SK-N-SH treated with all-trans-retinoic acid at 6 μM for 48 hours (cell line): Measurements from ENCODE around the gene INCENP.

Source experiments
- OSR1 ChIP-seq: fragments of 250-450 bp; sonication (Bioruptor Pico); IDR thresholded peaks from 2 replicates; pipeline ENCODE4 v1.8.0; 2022; ENCODE audit warnings: moderate library complexity, mild to moderate bottlenecking, inconsistent platforms
- RARB ChIP-seq: fragments of 250-450 bp; sonication (Bioruptor Pico); IDR thresholded peaks from 2 replicates; pipeline ENCODE4 v1.8.0; 2021; ENCODE audit warnings: mild to moderate bottlenecking, moderate library complexity
- TSHZ2 ChIP-seq: fragments of 250-450 bp; sonication (Bioruptor Pico); IDR thresholded peaks from 2 replicates; pipeline ENCODE4 v1.5.0; 2020; ENCODE audit warnings: mild to moderate bottlenecking, moderate library complexity
- ZC3H10 ChIP-seq: fragments of 250-450 bp; sonication (Bioruptor Pico); IDR thresholded peaks from 2 replicates; pipeline ENCODE4 v1.5.1; 2021; ENCODE audit warnings: mild to moderate bottlenecking, moderate library complexity
- ZFP30 ChIP-seq: fragments of 450-650 bp; formaldehyde crosslinking; IDR thresholded peaks from 2 replicates; pipeline ENCODE4 v1.5.0; 2022; ENCODE audit warnings: mild to moderate bottlenecking, moderate library complexity
- ZNF70 ChIP-seq: fragments of 450-650 bp; formaldehyde crosslinking; IDR thresholded peaks from 2 replicates; pipeline ENCODE4 v1.5.0; 2020; ENCODE audit warnings: mild to moderate bottlenecking, moderate library complexity
- TF ChIP-seq, protein P1 (sequence below): fragments of 250-450 bp; sonication (Bioruptor Pico); IDR thresholded peaks from 2 replicates; pipeline ENCODE4 v1.5.1; 2021; ENCODE audit warnings: mild to moderate bottlenecking, moderate library complexity

GRCh38 chr11:62115085-62115694, 8.6 kb upstream of the INCENP start:
- no peak for TF ChIP-seq ZFP30
- TF ChIP-seq RARB (CRISPR knock-in tag) = no peak
- no peak for TF ChIP-seq ZNF70 (CRISPR knock-in tag)
- TF ChIP-seq, protein P1, sequence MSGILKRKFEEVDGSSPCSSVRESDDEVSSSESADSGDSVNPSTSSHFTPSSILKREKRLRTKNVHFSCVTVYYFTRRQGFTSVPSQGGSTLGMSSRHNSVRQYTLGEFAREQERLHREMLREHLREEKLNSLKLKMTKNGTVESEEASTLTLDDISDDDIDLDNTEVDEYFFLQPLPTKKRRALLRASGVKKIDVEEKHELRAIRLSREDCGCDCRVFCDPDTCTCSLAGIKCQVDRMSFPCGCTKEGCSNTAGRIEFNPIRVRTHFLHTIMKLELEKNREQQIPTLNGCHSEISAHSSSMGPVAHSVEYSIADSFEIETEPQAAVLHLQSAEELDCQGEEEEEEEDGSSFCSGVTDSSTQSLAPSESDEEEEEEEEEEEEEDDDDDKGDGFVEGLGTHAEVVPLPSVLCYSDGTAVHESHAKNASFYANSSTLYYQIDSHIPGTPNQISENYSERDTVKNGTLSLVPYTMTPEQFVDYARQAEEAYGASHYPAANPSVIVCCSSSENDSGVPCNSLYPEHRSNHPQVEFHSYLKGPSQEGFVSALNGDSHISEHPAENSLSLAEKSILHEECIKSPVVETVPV (CRISPR knock-in tag) = no peak
- TF ChIP-seq OSR1 = no peak
- TF ChIP-seq TSHZ2 (CRISPR knock-in tag) = no peak
- TF ChIP-seq ZC3H10 (CRISPR knock-in tag) = no peak
